Sigmoid colon (tissue), 7 donors: ENCODE results near the gene RASSF5. TPM values are rescaled to one million over a fixed set of nuclear protein-coding genes. Genes with fewer than 3 reads are reported as not detected.

ENCODE experiments used
- DNase-seq: peaks from one replicate; pipeline ENCODE4 v3.0.0-alpha.2; 2019
- H3K27ac ChIP-seq, 4 donors: fragments of 200-600 bp; sonication (generic); one replicate each; pipeline ENCODE4 v1.5.1; 2016 to 2019; ENCODE audit warnings: mild to moderate bottlenecking in 1 of 4
- H3K27me3 ChIP-seq, 3 donors: fragments of 200-600 bp; sonication (generic); one replicate each; pipeline ENCODE4 v1.5.1; 2019; ENCODE audit warnings: mild to moderate bottlenecking in 1 of 3
- H3K36me3 ChIP-seq, 4 donors: fragments of 200-600 bp; sonication (generic); one replicate each; pipeline ENCODE4 v1.5.1; 2016 to 2019
- H3K4me1 ChIP-seq, 4 donors: fragments of 200-600 bp; sonication (generic); one replicate each; pipeline ENCODE4 v1.5.1; 2017 to 2019
- H3K4me3 ChIP-seq, 4 donors: fragments of 200-600 bp; sonication (generic); one replicate each; pipeline ENCODE4 v1.5.1; 2017 to 2019; ENCODE audit warnings: mild to moderate bottlenecking in 2 of 4, moderate library complexity in 1 of 4
- H3K9me3 ChIP-seq, 4 donors: fragments of 200-600 bp in 3 of 4; sonication (generic) in 3 of 4; one replicate each; pipeline versions ENCODE4 v1.5.1 to v1.6.1; 2013 to 2019
- CTCF ChIP-seq, 4 experiments: fragments of 450-650 bp in 3 of 4; fragments of 200-600 bp in 1 of 4; IDR thresholded peaks; one replicate each; pipeline ENCODE4 v1.5.1; 2016 to 2019; ENCODE audit warnings: antibody characterized with exemption in 4 of 4, mild to moderate bottlenecking in 3 of 4, moderate library complexity in 2 of 4
- EP300 ChIP-seq, 4 donors: sonication (generic); formaldehyde crosslinking; IDR thresholded peaks; one replicate each; pipeline ENCODE4 v1.6.1; 2017; ENCODE audit warnings: antibody characterized with exemption in 4 of 4
- POLR2A ChIP-seq, 2 donors: fragments of 450-650 bp; IDR thresholded peaks; one replicate each; pipeline ENCODE4 v1.6.1; 2016; ENCODE audit warnings: antibody characterized with exemption in 2 of 2, mild to moderate bottlenecking in 2 of 2, moderate library complexity in 2 of 2
- POLR2AphosphoS5 ChIP-seq, 4 donors: sonication (generic); formaldehyde crosslinking; IDR thresholded peaks; one replicate each; pipeline ENCODE4 v1.6.1; 2017; ENCODE audit warnings: antibody characterized with exemption in 4 of 4
- WGBS, 2 donors: extraction: QIAGEN DNeasy Blood & Tissue Kit; methylation state at CpG; one replicate each; pipeline ENCODE4 v1.1.7; 2013; 5-methylcytosine and 5-hydroxymethylcytosine counted together
- intact Hi-C: fragments of 100-400 bp; cut with DNase I; formaldehyde crosslinking; loops from one replicate; pipeline ENCODE4 v1.15.1; 2023
- polyA plus RNA-seq, 3 donors: library from polyadenylated mRNA; stranded (reverse); fragments of 200-250 nt; gene quantifications; one replicate each; pipeline ENCODE4 v1.2.3, GENCODE V29; 2013
- total RNA-seq, 4 donors: library from RNA; depleted of rRNA; stranded (reverse); fragments of >200 nt; gene quantifications; one replicate each; pipeline ENCODE4 v1.1.0, GENCODE V29; 2016
- donor health status: healthy with polysubstance abuse.
- donor health status: Bipolar disorder and iron deficiency.
- donor health status: healthy.

RASSF5 gene
- total and polyA plus RNA-seq, 7 donors, result 2.5 to 25.9 (median 4.3) TPM

DNA sequence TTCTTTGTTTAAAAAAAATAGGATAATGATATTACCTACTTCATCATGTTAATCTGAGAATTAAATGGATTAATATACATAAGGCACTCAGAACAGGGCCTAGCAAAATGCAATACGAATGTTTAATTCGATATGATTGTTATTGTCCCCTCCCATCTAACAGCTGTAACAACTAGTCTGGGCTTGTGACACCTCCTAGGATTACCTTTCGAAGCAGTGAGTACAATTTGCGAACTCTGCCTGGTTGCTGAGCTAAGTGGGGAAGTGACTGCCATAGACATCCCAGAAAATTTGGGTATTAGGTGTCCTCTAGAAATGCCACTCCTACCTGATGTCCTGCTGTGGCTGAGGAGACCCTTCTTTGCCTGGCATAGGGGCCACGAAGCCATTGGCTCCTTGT, 3.0 kb downstream of the RASSF5 start:
- intact Hi-C loops, result no loop called here
- no peak for DNase-seq
- WGBS, 2 donors, result 93 to 94% methylated on average over 5 of the region's 5 CpGs
- H3K4me3 ChIP-seq, result no peak overlapping the region
- no peaks in the 10 kb centered on the region for H3K9me3 ChIP-seq
- H3K27ac ChIP-seq, result no peak overlapping the region
- no peak for TF ChIP-seq POLR2AphosphoS5 (IDR thresholded peaks at IDR 0.05)
- no peak for TF ChIP-seq POLR2A (IDR thresholded peaks at IDR 0.05)
- no peak for TF ChIP-seq EP300 (IDR thresholded peaks at IDR 0.05)
- no peak for TF ChIP-seq CTCF (IDR thresholded peaks at IDR 0.05)
- H3K27me3 ChIP-seq, result peaks cover 8 to 19% (median 10%) of the 10 kb centered on the region in 3 donors
- H3K36me3 ChIP-seq, result no peaks in the 10 kb centered on the region
- peaks cover 0 to 40% (median 34%) of the 10 kb centered on the region in 4 donors for H3K4me1 ChIP-seq

DNA sequence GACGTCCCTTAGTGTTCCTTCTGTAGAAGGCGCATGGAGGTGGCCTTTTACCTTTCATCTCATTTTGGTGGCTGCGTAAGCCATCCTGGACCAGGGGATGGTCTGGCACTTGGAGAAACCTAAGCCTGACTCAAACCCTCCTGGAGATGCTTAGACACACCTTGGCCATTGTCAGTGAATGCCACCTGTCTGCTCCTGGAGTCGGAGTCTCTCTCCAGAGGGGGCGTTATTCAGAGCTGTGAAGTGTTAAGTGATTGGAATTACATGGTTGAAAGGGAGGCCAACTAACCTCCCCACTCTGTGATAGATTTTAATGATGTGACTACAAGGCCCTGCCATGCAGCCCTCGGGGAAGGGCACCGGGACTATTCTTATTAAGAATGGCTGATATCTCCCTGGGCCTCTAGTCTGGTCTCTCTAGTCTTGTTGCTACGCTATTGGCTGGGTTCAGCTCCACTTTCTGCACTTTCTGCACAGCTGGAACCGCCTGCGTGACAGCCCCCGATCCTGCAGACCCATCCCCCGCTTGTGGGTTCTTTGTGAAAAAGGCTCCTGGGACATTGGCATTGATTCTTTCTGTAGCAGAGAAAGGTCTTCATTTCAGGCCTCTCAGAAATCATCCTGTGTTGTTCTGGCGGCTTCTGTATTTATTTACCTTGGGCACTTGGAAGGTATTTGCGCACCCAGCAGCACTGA, 4.2 kb downstream of the RASSF5 start:
- peaks cover 2 to 19% (median 10%) of the 10 kb centered on the region in 3 donors for H3K27me3 ChIP-seq
- intact Hi-C loops, result no loop called here
- no peaks in the 10 kb centered on the region for H3K36me3 ChIP-seq
- peaks cover 0 to 40% (median 33%) of the 10 kb centered on the region in 4 donors for H3K4me1 ChIP-seq
- TF ChIP-seq POLR2AphosphoS5 (IDR thresholded peaks at IDR 0.05) (no peak), EP300 (IDR thresholded peaks at IDR 0.05) (no peak), POLR2A (IDR thresholded peaks at IDR 0.05) (no peak), CTCF (IDR thresholded peaks at IDR 0.05) (no peak)
- no peaks in the 10 kb centered on the region for H3K9me3 ChIP-seq
- H3K4me3 ChIP-seq, result no peak overlapping the region
- no peak for DNase-seq
- peak overlapping the region in 1 of 4 donors; percentile 36 for H3K27ac ChIP-seq
- WGBS, 2 donors, result 84 to 90% methylated on average over 14 of the region's 14 CpGs

DNA sequence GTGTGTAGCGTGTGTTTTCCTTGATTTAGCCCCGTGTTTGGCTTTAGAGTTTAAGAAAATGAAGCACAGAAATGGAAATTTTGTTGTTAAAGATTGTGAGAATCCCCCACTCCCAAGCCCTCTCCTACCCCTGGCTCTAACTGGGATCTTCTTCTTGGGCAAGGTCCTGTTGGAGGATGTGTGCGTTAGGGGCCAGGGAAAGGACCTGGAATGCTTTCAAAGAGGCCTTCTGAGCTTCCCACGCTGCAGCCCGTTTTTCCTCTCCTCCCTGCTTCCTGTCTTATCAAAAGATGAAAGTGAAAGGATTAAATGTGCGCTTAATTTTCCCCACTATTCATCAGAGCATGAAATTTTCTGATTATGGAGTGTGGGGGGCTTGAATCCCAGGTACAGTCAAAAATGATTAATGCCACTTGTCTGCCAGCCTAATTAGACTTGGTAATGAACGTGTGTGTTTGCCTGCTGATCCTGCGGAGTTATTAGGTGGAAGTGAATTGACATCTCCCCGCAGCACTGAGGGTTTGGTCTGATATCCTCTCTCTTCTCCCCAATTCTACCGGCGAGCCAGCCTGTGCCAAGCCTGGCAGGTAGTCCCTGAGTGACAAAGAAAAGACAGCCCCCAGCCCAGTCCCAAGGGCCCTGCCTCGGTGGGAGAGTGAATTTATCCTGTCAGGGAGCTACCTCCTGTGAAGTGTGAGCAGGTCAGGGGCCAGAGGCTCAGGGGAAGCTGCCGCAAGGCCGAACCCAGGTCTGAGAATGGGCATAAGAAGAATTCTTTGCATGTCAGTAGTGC, 4.9 kb downstream of the RASSF5 start:
- 76 to 79% methylated on average over 14 of the region's 14 CpGs for WGBS, 2 donors
- TF ChIP-seq EP300 (IDR thresholded peaks at IDR 0.05) (no peak), POLR2A (IDR thresholded peaks at IDR 0.05) (no peak), CTCF (IDR thresholded peaks at IDR 0.05) (no peak), POLR2AphosphoS5 (IDR thresholded peaks at IDR 0.05) (no peak)
- intact Hi-C loops, result no loop called here
- H3K27me3 ChIP-seq, result peaks cover 2 to 12% (median 10%) of the 10 kb centered on the region in 3 donors
- no peak for DNase-seq
- H3K4me1 ChIP-seq, result peaks cover 0 to 34% (median 26%) of the 10 kb centered on the region in 4 donors
- no peaks in the 10 kb centered on the region for H3K9me3 ChIP-seq
- no peaks in the 10 kb centered on the region for H3K36me3 ChIP-seq
- H3K27ac ChIP-seq, result peak overlapping the region in 2 of 4 donors; percentile 3 to 36
- H3K4me3 ChIP-seq, result no peak overlapping the region

DNA sequence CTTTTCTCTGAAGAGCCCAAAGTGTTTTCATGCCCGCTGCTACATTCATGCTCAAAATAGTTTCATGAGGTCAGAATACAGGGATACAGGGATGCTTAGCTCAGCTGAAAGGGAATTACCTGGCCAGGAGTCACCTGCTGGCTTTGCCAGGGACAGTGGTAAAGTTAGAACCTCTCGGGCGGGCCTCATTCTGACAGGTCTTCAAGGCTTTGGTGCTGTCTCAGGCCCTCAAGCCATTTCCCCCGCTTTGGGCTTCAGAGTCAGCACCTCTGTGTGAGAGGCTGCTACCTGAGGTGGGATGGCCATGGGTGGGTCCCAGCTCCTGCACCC, 5.5 kb downstream of the RASSF5 start:
- no peaks in the 10 kb centered on the region for H3K36me3 ChIP-seq
- 95 to 97% methylated on average over 4 of the region's 4 CpGs for WGBS, 2 donors
- peak overlapping the region in 2 of 4 donors; percentile 36 to 44 for H3K27ac ChIP-seq
- TF ChIP-seq EP300 (IDR thresholded peaks at IDR 0.05) (no peak), POLR2A (IDR thresholded peaks at IDR 0.05) (no peak), POLR2AphosphoS5 (IDR thresholded peaks at IDR 0.05) (no peak), CTCF (IDR thresholded peaks at IDR 0.05) (no peak)
- DNase-seq, result no peak
- no peaks in the 10 kb centered on the region for H3K9me3 ChIP-seq
- intact Hi-C loops, result no loop called here
- H3K4me3 ChIP-seq, result no peak overlapping the region
- peaks cover 2 to 7% (median 7%) of the 10 kb centered on the region in 3 donors for H3K27me3 ChIP-seq
- peaks cover 0 to 29% (median 20%) of the 10 kb centered on the region in 4 donors for H3K4me1 ChIP-seq
